ENCODE results near the gene DSCAM.
A peak's percentile ranks its signal among the peaks of the same experiment; 100 is the strongest.

The DSCAM gene

GRCh38 chr21:40173816-40174215 lies 673.1 kb downstream of the DSCAM start:
- DNase-seq (ENCODE audit: low read depth), result no peak

- no peak for DNase-seq (ENCODE audit: low read depth)
Measured at GRCh38 chr21:40169971-40170370, 677.0 kb downstream of the DSCAM start.

- DNase-seq (ENCODE audit: low read depth), result no peak
Measured at GRCh38 chr21:40166291-40166843, 680.6 kb downstream of the DSCAM start.

GRCh38 chr21:40165773-40166070 lies 681.2 kb downstream of the DSCAM start:
- no peak for DNase-seq (ENCODE audit: low read depth)

GRCh38 chr21:40164905-40165772 lies 681.8 kb downstream of the DSCAM start:
- DNase-seq (ENCODE audit: low read depth), result no peak

- no peak for DNase-seq (ENCODE audit: low read depth)
Measured at GRCh38 chr21:40162075-40162474, 684.9 kb downstream of the DSCAM start.

GRCh38 chr21:40160911-40161310 lies 686.0 kb downstream of the DSCAM start:
- DNase-seq (ENCODE audit: low read depth), result no peak

- no peak for DNase-seq (ENCODE audit: low read depth)
Measured at GRCh38 chr21:40158366-40158765, 688.6 kb downstream of the DSCAM start.

- DNase-seq (ENCODE audit: low read depth), result no peak
Measured at GRCh38 chr21:40155563-40155962, 691.4 kb downstream of the DSCAM start.

- DNase-seq (ENCODE audit: low read depth), result no peak
Measured at GRCh38 chr21:40153351-40153750, 693.6 kb downstream of the DSCAM start.

- no peak for DNase-seq (ENCODE audit: low read depth)
Measured at GRCh38 chr21:40152476-40152875, 694.5 kb downstream of the DSCAM start.

- DNase-seq (ENCODE audit: low read depth), result no peak
Measured at GRCh38 chr21:40151611-40152010, 695.3 kb downstream of the DSCAM start.

- DNase-seq (ENCODE audit: low read depth), result no peak
Measured at GRCh38 chr21:40146216-40146837, 700.6 kb downstream of the DSCAM start.

- DNase-seq (ENCODE audit: low read depth), result peak; percentile 5
Measured at GRCh38 chr21:40143822-40144525, 703.0 kb downstream of the DSCAM start.

GRCh38 chr21:40141621-40142020 lies 705.3 kb downstream of the DSCAM start:
- no peak for DNase-seq (ENCODE audit: low read depth)

GRCh38 chr21:40140675-40141074 lies 706.3 kb downstream of the DSCAM start:
- no peak for DNase-seq (ENCODE audit: low read depth)

- no peak for DNase-seq (ENCODE audit: low read depth)
Measured at GRCh38 chr21:40139636-40140035, 707.3 kb downstream of the DSCAM start.

- no peak for DNase-seq (ENCODE audit: low read depth)
Measured at GRCh38 chr21:40136571-40136970, 710.4 kb downstream of the DSCAM start.

- no peak for DNase-seq (ENCODE audit: low read depth)
Measured at GRCh38 chr21:40134731-40135492, 712.0 kb downstream of the DSCAM start.

GRCh38 chr21:40130476-40130875 lies 716.5 kb downstream of the DSCAM start:
- DNase-seq (ENCODE audit: low read depth), result no peak

- DNase-seq (ENCODE audit: low read depth), result no peak
Measured at GRCh38 chr21:40129809-40130208, 717.1 kb downstream of the DSCAM start.

- no peak for DNase-seq (ENCODE audit: low read depth)
Measured at GRCh38 chr21:40128891-40129290, 718.1 kb downstream of the DSCAM start.

Measured in stimulated activated CD8-positive, alpha-beta memory T cell treated with anti-CD3 and anti-CD28 coated beads, Interleukin-7, amount 100 ng/mL, for 24 hours (primary cell).